T-helper 1 cell treated with Interleukin-12 subunit alpha and Interleukin-12 subunit beta and Interleukin-4 antibody, amounts not matched to agents 30 ng/mL and 1 ng/mL, for 36 hours (primary cell): ENCODE data around the gene CARMIL3. TPM values are rescaled to one million over a fixed set of nuclear protein-coding genes. Genes with fewer than 3 reads are reported as not detected.

ENCODE experiments used
- intact Hi-C: fragments of 100-400 bp; cut with micrococcal nuclease; formaldehyde crosslinking; loops from one replicate; pipeline ENCODE4 v1.15.1; 2024
- total RNA-seq: library from RNA; stranded (reverse); gene quantifications from 2 replicates; pipeline ENCODE4 v1.2.3, GENCODE V29; 2022

CARMIL3 gene
- total RNA-seq, 1 donor from 2014 or later, result 2.3 TPM

DNA sequence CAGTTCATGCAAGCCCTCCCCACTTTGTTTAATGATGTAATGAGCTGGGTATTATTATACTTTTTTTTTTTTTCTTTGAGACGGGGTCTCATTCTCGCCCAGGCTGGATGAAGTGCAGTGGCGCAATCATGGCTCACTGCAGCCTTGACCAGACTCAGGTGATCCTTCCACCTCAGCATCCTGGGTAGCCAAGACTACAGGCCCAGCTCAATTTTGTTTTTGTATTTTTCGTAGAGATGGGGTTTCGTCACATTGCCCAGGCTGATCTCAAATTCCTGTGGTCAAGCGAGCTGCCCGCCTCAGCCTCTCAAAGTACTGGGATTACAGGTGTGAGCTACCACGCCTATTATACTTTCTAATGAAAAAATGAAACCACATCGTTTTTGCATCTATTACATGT is 58.3 kb downstream of the CARMIL3 start:
- intact Hi-C loops, result loop anchor here (10.0 kb wide), 1 partner anchor 565 kb away; no protein-coding TSS in a partner anchor

DNA sequence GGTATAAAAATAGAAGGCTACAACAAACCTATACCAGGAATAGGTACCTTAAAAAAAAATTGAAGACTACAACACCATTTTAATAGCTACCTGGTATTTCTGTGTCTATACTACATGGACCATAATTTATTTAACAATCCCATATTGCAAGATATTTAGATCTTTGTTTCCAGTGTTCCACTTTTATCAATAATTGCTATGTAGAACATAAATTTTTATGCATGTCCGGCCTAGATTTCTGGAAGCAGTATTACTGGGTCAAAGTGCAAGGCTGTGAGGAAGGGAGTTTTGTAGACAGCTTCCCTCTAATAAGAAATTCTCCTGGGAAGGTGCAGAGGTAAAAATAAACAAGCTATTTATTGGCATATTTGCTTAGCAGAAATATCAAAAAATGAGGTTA is 58.7 kb downstream of the CARMIL3 start:
- intact Hi-C loops, result loop anchor here (10.0 kb wide), 1 partner anchor 564 kb away; no protein-coding TSS in a partner anchor

DNA sequence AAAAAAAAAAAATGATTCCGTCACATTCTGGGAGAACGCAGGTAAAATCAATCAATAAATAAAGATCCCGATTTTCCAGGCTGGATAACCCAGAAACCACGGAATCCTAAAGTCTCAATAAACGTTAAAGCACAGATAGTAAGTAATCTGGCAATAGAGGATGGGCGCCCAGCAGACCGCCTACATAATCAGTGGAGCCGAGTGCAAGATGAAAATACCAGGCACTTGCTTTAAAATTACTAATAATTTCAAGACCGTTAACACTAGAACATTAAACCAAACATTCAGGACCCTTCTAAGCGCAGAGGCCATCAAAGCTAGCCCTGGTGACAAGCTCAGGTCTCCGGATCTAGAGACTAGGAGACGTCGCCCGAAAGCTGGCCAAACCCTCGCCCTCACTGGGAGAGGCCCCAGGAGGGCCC is 61.6 kb downstream of the CARMIL3 start:
- intact Hi-C loops, result loop anchor here (10.0 kb wide), 1 partner anchor 561 kb away; no protein-coding TSS in a partner anchor

DNA sequence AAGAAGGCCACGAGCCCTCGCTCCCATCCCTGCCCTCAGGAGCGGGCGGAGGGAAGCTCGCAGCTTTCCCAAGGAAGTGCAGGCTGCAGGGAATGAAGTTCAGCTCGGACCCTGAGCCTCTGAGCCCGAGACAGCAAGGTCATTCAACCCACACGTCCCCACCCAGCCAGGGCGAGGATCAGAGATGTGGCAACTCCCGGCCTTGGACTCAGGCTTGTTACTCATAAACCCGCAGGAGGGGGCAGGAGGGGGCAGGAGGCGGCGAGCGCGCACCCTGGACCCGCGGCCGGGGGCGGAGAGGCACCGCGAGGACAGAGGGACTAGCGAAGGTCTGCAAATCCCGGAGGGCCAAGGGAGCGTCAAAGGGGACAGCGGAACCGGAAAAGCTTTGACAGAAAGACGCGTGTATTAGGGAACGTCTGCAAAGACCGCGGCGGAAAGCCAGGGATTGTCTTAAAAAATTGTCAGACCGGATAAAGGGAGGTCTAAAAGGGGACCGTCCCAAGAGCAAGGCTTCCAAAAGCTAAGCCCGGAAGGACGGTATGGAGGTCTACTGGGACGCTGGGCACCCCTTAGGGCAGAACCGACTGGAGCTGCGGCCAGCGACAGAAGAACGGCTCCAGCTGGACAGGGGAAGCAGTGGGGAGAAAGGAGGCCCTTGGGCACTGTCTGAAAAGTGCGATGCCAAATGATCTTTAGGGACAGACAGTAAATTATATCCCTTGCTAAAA is 62.2 kb downstream of the CARMIL3 start:
- intact Hi-C loops, result loop anchor here (1.0 to 10.0 kb wide), 19 partner anchors 20 to 1185 kb away; partner anchors contain the start of genes ACIN1, C14orf119, CARMIL3 and CHMP4A

DNA sequence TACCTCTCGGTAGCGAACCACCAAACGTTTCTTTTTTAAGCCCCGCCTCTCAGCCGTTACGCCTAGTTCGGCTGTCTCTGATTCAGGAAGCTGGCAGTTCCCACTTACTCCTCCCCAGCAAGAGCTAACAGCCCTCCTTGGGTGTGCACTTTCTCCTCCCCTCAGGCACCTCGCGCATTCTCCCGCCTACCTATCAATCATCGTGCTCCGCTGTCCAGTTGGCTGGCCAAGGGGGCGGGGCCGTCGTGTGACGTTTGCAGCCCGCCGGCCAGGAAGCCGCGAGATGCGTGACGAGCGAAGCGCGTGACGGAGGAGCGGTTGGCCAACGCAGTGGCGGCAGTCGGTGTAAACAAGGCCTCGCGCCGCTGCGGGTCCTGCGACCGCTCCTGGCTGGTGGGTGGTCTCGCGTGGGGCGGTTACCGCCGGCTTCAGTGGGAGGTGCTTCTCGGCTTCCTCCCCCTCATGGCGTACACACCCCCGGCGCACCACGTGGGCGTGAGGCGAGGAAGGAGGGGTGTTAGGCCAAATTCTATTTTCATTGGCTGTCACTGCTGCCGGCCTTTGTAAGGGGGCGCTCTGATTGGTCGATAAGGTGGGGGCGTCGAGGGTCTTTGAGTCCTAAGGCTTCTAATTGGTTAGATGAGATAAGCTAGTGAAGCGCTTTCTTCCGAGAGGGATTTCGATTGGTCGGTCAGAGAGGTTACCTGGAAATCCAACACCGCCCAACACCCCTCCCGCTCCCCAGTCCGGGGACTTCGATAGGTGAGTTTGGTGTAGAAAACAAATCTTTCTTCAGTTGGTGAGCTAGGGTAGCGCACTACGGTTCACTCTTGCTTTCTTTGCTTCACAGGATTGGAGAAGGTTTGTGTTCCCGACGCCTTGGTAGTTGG is 63.0 kb downstream of the CARMIL3 start, which contains the start of the genes DCAF11 and NRL:
DCAF11 (plus strand) TSS at position 246 of the 890 bp plus-strand sequence. CDS start 818 bp downstream, outside the sequence.
NRL (minus strand) TSS at position 418 of the 890 bp plus-strand sequence. CDS start 32,101 bp downstream, outside the sequence.
- intact Hi-C loops, result loop anchor here (1.0 to 10.0 kb wide), 24 partner anchors 20 to 1185 kb away; partner anchors contain the start of genes ACIN1, C14orf119, CARMIL3 and CHMP4A

DNA sequence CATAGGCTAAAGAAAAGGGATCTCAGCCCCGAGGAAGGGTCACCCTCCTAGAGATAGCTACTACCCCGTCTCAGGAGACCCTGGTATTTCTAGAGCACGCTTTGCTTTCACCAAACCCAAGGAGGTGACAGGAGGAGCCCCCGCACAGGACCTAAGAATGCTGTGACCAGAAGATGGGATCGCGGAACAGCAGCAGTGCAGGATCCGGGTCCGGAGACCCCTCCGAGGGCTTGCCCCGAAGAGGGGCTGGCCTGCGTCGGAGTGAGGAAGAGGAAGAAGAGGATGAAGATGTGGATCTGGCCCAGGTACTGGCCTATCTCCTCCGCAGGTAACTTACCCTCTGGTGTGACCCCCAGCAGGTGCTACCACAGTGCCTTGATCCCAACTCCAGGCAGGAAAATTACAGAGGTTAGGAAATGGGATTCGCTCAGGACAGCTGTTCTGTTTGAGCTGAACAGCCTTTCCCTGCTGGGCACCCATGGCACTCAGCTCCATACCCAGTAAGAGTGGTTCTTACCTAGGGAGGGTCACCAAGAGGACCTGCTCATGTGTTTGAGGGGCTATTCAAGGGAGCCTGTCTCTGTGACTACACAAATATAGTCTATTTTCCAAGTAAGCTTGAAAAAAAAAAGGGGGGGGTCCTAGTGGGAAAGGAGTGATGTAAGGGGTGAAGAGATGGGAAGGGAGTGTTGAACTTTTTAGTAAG is 63.8 kb downstream of the CARMIL3 start:
- intact Hi-C loops, result loop anchor here (1.0 to 10.0 kb wide), 6 partner anchors 46 to 814 kb away; partner anchors contain the start of genes DHRS1, IRF9, LTB4R and LTB4R2

DNA sequence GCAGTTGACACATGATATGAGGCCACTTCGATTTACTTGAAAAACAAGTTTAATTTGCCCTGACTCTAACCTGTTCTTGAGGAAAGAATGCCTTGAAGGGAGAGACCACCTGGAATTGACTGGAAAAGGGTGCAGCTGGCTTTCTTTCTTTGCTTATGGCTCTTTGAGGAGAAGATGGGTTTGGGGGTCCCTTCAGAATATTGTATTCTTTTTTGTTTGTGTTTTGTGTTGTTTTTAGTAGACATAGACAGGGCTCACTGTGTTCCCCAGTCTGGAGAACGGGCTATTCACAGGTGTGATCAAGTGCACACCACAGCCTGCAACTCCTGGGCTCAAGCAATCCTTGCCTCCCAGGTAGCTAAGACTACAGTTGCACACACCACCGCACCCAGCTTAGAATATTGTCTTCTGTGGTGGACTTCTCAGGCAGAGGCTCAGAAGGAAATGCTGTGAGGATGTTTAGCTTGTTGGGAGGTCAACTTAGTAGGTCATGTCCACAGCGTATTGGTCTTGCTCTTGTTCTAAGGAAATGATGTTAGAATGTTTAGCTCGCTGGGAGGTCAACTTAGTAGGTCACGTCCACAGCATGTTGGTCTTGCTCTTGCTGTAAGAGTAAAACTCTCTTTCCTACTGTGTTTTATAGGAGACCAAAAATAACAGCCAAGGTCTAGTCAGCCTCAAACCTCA is 64.5 kb downstream of the CARMIL3 start:
- intact Hi-C loops, result loop anchor here (5.0 to 10.0 kb wide), 2 partner anchors 196 to 559 kb away; partner anchors contain the start of genes LTB4R and LTB4R2

DNA sequence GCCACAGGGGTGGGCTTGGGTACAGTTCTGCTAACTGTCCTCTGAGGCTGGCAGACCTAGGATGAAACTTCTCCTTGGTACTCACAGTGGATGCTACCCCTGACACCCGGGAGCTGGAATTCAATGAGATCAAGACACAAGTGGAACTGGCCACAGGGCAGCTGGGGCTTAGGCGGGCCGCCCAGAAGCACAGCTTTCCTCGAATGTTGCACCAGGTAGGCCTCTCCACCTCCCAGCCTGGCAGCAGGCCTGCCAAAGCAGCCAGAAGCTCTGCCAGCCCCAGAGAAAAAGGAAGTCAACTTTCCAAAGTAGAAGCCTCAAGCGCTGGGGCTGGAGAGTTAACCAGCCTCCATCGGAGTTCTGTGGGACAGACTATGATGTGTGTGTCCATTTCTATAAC is 65.4 kb downstream of the CARMIL3 start:
- intact Hi-C loops, result loop anchor here (5.0 to 10.0 kb wide), 2 partner anchors 195 to 558 kb away; partner anchors contain the start of genes LTB4R and LTB4R2

Other genes starting within 250 kb of the CARMIL3 start
- 16.0 and 16.3 TPM in 2 replicates for gene DHRS4, start 98.2 kb upstream of the CARMIL3 start, total RNA-seq
- 17.6 and 19.0 TPM in 2 replicates for gene DHRS4L2, start 63.1 kb upstream of the CARMIL3 start, total RNA-seq
- not detected in 2 replicates for gene CPNE6, start 19.6 kb downstream of the CARMIL3 start, total RNA-seq
- 46.1 and 51.2 TPM in 2 replicates for gene PCK2, start 42.3 kb downstream of the CARMIL3 start, total RNA-seq
- 81.8 and 89.9 TPM in 2 replicates for gene DCAF11, start 62.8 kb downstream of the CARMIL3 start, total RNA-seq
- gene NRL, start 62.9 kb downstream of the CARMIL3 start, total RNA-seq, result 2.4 and 2.5 TPM in 2 replicates
- gene FITM1, start 78.7 kb downstream of the CARMIL3 start, total RNA-seq, result 1.1 and 1.7 TPM in 2 replicates
- 545 and 567 TPM in 2 replicates for gene PSME1, start 84.2 kb downstream of the CARMIL3 start, total RNA-seq
- 17.9 and 18.2 TPM in 2 replicates for gene EMC9, start 89.6 kb downstream of the CARMIL3 start, total RNA-seq
- gene PSME2, start 94.6 kb downstream of the CARMIL3 start, total RNA-seq, result 802 and 822 TPM in 2 replicates
- gene RNF31, start 95.5 kb downstream of the CARMIL3 start, total RNA-seq, result 145 and 153 TPM in 2 replicates
- gene IRF9, start 109.3 kb downstream of the CARMIL3 start, total RNA-seq, result 304 and 321 TPM in 2 replicates
- 72.3 and 78.3 TPM in 2 replicates for gene REC8, start 120.1 kb downstream of the CARMIL3 start, total RNA-seq
- gene IPO4, start 136.8 kb downstream of the CARMIL3 start, total RNA-seq, result 48.1 and 50.6 TPM in 2 replicates
- gene TM9SF1, start 143.4 kb downstream of the CARMIL3 start, total RNA-seq, result 35.8 and 45.3 TPM in 2 replicates
- 0.27 and 0.83 TPM in 2 replicates for gene TSSK4, start 153.7 kb downstream of the CARMIL3 start, total RNA-seq
- gene CHMP4A, start 161.5 kb downstream of the CARMIL3 start, total RNA-seq, result 96.5 and 104 TPM in 2 replicates
- 11.8 and 14.5 TPM in 2 replicates for gene MDP1, start 164.1 kb downstream of the CARMIL3 start, total RNA-seq
- gene NEDD8, start 180.4 kb downstream of the CARMIL3 start, total RNA-seq, result 187 and 191 TPM in 2 replicates
- gene GMPR2, start 180.9 kb downstream of the CARMIL3 start, total RNA-seq, result 58.0 and 71.9 TPM in 2 replicates
- gene TINF2, start 190.6 kb downstream of the CARMIL3 start, total RNA-seq, result 148 and 151 TPM in 2 replicates
- gene TGM1, start 211.2 kb downstream of the CARMIL3 start, total RNA-seq, result 6.4 and 6.7 TPM in 2 replicates
- 51.6 and 55.3 TPM in 2 replicates for gene RABGGTA, start 219.6 kb downstream of the CARMIL3 start, total RNA-seq
- gene DHRS1, start 247.8 kb downstream of the CARMIL3 start, total RNA-seq, result 23.3 and 25.2 TPM in 2 replicates
- 40.1 and 42.6 TPM in 2 replicates for gene NOP9, start 247.8 kb downstream of the CARMIL3 start, total RNA-seq